ENCODE results near the gene TMEM176B.

- TF ChIP-seq CTCF (conservative IDR thresholded peaks at IDR 0.05) (no peak), ZFX (IDR thresholded peaks at IDR 0.05) (no peak)
Measured at GRCh38 chr7:150793569-150794238, 6.5 kb downstream of the TMEM176B start.

Measured in C4-2B (cell line).